HL-60 (cell line): ENCODE results near the gene ESPNL.

Source experiments
- DNase-seq, 2 experiments: peaks; one replicate each; pipeline ENCODE4 v3.0.0-alpha.2; 2010 to 2020; ENCODE audit warnings: low read depth in 1 of 2, low spot score in 1 of 2
- H3K27ac ChIP-seq: fragments of 250-450 bp; sonication (Bioruptor Pico); replicated peaks from 2 replicates; pipeline ENCODE4 v1.5.1; 2020; ENCODE audit warnings: mild to moderate bottlenecking, moderate library complexity
- H3K27me3 ChIP-seq: fragments of 250-450 bp; sonication (Bioruptor Pico); 2 replicates; pipeline ENCODE4 v1.5.1; 2021; ENCODE audit warnings: mild to moderate bottlenecking, moderate library complexity; ENCODE audit not compliant: insufficient read depth, poor library complexity, severe bottlenecking
- H3K4me3 ChIP-seq: replicated peaks from 2 replicates; pipeline ENCODE4 v1.5.1; 2011; ENCODE audit warnings: mild to moderate bottlenecking, control low read depth, low read length; ENCODE audit not compliant: insufficient read depth
- CTCF ChIP-seq: IDR thresholded peaks from one replicate; pipeline ENCODE4 v1.5.1; 2011; ENCODE audit warnings: low read length, control low read depth, inconsistent platforms; ENCODE audit not compliant: insufficient read depth
- GABPA ChIP-seq: IDR thresholded peaks from 2 replicates; pipeline ENCODE4 v1.6.1; 2012; ENCODE audit warnings: low read depth
- POLR2AphosphoS5 ChIP-seq: IDR thresholded peaks from 2 replicates; pipeline ENCODE4 v1.6.1; 2012; ENCODE audit warnings: low read depth
- SPI1 ChIP-seq: IDR thresholded peaks from 2 replicates; pipeline ENCODE4 v1.6.1; 2012; ENCODE audit warnings: low read depth, mild to moderate bottlenecking, borderline replicate concordance
- TF ChIP-seq, protein P1 (sequence below): IDR thresholded peaks from 2 replicates; pipeline ENCODE4 v1.6.1; 2012; ENCODE audit warnings: low read depth; ENCODE audit not compliant: insufficient replicate concordance

Gene ESPNL

GRCh38 chr2:238164906-238165287, 64.8 kb downstream of the ESPNL start:
- Histone ChIP-seq H3K4me3 (no peak overlapping the region), H3K27ac (no peak overlapping the region), H3K27me3 (peaks cover 27% of the 10 kb centered on the region)
- TF ChIP-seq POLR2AphosphoS5 (no peak), CTCF (no peak), SPI1 (no peak)
- TF ChIP-seq, protein P1, sequence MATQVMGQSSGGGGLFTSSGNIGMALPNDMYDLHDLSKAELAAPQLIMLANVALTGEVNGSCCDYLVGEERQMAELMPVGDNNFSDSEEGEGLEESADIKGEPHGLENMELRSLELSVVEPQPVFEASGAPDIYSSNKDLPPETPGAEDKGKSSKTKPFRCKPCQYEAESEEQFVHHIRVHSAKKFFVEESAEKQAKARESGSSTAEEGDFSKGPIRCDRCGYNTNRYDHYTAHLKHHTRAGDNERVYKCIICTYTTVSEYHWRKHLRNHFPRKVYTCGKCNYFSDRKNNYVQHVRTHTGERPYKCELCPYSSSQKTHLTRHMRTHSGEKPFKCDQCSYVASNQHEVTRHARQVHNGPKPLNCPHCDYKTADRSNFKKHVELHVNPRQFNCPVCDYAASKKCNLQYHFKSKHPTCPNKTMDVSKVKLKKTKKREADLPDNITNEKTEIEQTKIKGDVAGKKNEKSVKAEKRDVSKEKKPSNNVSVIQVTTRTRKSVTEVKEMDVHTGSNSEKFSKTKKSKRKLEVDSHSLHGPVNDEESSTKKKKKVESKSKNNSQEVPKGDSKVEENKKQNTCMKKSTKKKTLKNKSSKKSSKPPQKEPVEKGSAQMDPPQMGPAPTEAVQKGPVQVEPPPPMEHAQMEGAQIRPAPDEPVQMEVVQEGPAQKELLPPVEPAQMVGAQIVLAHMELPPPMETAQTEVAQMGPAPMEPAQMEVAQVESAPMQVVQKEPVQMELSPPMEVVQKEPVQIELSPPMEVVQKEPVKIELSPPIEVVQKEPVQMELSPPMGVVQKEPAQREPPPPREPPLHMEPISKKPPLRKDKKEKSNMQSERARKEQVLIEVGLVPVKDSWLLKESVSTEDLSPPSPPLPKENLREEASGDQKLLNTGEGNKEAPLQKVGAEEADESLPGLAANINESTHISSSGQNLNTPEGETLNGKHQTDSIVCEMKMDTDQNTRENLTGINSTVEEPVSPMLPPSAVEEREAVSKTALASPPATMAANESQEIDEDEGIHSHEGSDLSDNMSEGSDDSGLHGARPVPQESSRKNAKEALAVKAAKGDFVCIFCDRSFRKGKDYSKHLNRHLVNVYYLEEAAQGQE, result no peak
- DNase-seq, result no peak

- peaks cover 23% of the 10 kb centered on the region for H3K27me3 ChIP-seq
- TF ChIP-seq SPI1 (no peak), CTCF (no peak), POLR2AphosphoS5 (no peak), GABPA (no peak)
- TF ChIP-seq, protein P1, result no peak
- H3K4me3 ChIP-seq, result no peak overlapping the region
- no peak overlapping the region for H3K27ac ChIP-seq
- no peak for DNase-seq
Measured at GRCh38 chr2:238165288-238165921, 65.3 kb downstream of the ESPNL start.

- H3K27me3 ChIP-seq, result peaks cover 22% of the 10 kb centered on the region
- DNase-seq, result no peak
- TF ChIP-seq CTCF, result no peak
- TF ChIP-seq POLR2AphosphoS5, result no peak
- TF ChIP-seq, protein P1, result no peak
- TF ChIP-seq SPI1, result no peak
- TF ChIP-seq GABPA, result no peak
- no peak overlapping the region for H3K27ac ChIP-seq
- H3K4me3 ChIP-seq, result no peak overlapping the region
Measured at GRCh38 chr2:238166391-238167343, 66.5 kb downstream of the ESPNL start.
